Transverse colon (tissue), 4 donors: Measurements from ENCODE around the gene MEX3C. TPM values are rescaled to one million over a fixed set of nuclear protein-coding genes. Genes with fewer than 3 reads are reported as not detected.

Experiments
- DNase-seq: peaks from one replicate; pipeline ENCODE4 v3.0.0-alpha.2; 2019
- H3K27ac ChIP-seq, 4 donors: fragments of 200-600 bp; sonication (generic); 2 replicates each; pipeline ENCODE4 v1.5.1; 2016 to 2018; ENCODE audit warnings: inconsistent platforms in 4 of 4
- H3K27me3 ChIP-seq: fragments of 200-600 bp; sonication (generic); 2 replicates; pipeline ENCODE4 v1.5.1; 2017; ENCODE audit warnings: inconsistent platforms
- H3K36me3 ChIP-seq, 4 donors: fragments of 200-600 bp; sonication (generic); 2 replicates each; pipeline ENCODE4 v1.5.1; 2017 to 2019; ENCODE audit warnings: inconsistent platforms in 4 of 4
- H3K4me1 ChIP-seq, 4 donors: fragments of 200-600 bp; sonication (generic); 2 replicates each; pipeline ENCODE4 v1.5.1; 2017 to 2020; ENCODE audit warnings: inconsistent platforms in 4 of 4
- H3K4me3 ChIP-seq, 4 donors: fragments of 200-600 bp; sonication (generic); 1 replicate in 1 of 4; 2 replicates in 3 of 4; pipeline versions ENCODE4 v1.5.1 to v1.6.1; 2017 to 2019; ENCODE audit warnings: inconsistent platforms in 4 of 4
- H3K9me3 ChIP-seq, 2 donors: fragments of 200-600 bp; sonication (generic); 2 replicates each; pipeline ENCODE4 v1.5.1; 2017 to 2019; ENCODE audit warnings: inconsistent platforms in 2 of 2
- EP300 ChIP-seq: sonication (generic); formaldehyde crosslinking; IDR thresholded peaks from one replicate; pipeline ENCODE4 v1.6.1; 2017; ENCODE audit warnings: antibody characterized with exemption, low read depth
- POLR2A ChIP-seq: fragments of 450-650 bp; IDR thresholded peaks from one replicate; pipeline ENCODE4 v1.6.1; 2016; ENCODE audit warnings: antibody characterized with exemption, mild to moderate bottlenecking, moderate library complexity
- POLR2AphosphoS5 ChIP-seq, 3 donors: sonication (generic); formaldehyde crosslinking; IDR thresholded peaks; one replicate each; pipeline ENCODE4 v1.6.1; 2016; ENCODE audit warnings: antibody characterized with exemption in 3 of 3
- WGBS, 2 donors: methylation state at CpG; one replicate each; pipeline ENCODE4 v1.1.5; 2018; ENCODE audit warnings: low coverage in 1 of 2; 5-methylcytosine and 5-hydroxymethylcytosine counted together
- in situ Hi-C, 4 donors: fragments of 200-750 bp; cut with MboI; loops; one replicate each; pipeline versions ENCODE4 v1.15.0 to v1.15.1; 2017; ENCODE audit warnings: low sequenced_read_pairs in 3 of 4, low pct_ligation_motif_present in 1 of 4, low pct_unique_long_range_greater_than_20kb in 1 of 4
- intact Hi-C: fragments of 100-400 bp; cut with DNase I; formaldehyde crosslinking; loops from one replicate; pipeline ENCODE4 v1.15.1; 2023; ENCODE audit warnings: low total_unique reads
- total RNA-seq, 4 donors: library from RNA; depleted of rRNA; stranded (reverse); fragments of >200 nt; gene quantifications; one replicate each; pipeline ENCODE4 v1.1.0, GENCODE V29; 2016
- TF ChIP-seq, protein P1 (sequence below), 5 experiments: fragments of 200-600 bp in 3 of 5; fragments of 450-650 bp in 2 of 5; sonication (generic) in 3 of 5; IDR thresholded peaks; 1 replicate in 2 of 5; 2 replicates in 3 of 5; pipeline ENCODE4 v1.5.1; 2016 to 2017; ENCODE audit warnings: antibody characterized with exemption in 5 of 5, inconsistent platforms in 3 of 5, mild to moderate bottlenecking in 2 of 5, moderate library complexity in 1 of 5

The MEX3C gene
- total RNA-seq, 4 donors from 2014 or later = 11.3 to 27.8 (median 24.2) TPM

DNA sequence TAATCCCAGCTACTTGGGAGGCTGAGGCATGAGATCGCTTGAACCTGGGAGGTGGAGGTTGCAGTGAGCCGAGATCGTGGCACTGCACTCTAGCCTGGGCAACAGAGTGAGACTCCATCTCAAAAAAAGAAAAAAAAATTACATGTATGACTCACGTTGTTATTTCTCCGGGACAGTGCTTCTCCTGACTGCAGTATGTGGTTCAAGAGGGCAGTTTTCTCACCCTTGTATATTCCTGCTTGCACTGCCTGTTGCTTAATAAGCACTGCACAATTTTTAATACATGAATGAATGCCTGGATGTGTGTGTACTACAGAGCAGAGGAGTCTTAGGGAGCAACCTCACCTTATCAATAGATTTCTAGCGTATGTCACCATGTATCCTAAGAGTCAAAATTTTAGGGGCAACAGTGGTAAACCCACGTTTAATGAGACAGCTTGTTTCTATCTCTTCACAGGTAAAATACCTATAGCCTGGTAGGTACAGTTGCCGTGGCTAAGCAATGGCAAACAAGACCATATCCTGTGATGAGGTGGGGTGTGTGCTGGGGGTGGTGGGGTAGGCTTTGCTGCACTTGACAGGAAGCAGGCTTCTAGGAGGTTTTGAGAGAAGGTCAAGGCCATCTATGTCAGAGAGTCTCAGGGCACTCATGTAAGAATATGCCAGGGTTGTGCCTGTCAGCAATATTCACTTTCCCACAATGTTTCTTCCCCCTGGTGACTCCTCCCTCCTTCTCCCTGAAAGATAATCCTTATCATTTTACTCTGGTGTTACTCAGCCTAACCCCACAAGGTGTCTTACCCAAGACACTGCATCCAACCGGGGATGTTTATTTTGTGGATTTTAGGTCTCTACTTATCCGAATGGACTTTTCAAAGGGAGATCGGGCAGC is 36.9 kb upstream of the MEX3C start:
- Histone ChIP-seq H3K36me3 (no peaks in the 10 kb centered on the region), H3K4me3 (no peak overlapping the region), H3K9me3 (no peaks in the 10 kb centered on the region), H3K27ac (no peak overlapping the region), H3K27me3 (no peaks in the 10 kb centered on the region), H3K4me1 (no peaks in the 10 kb centered on the region)
- DNase-seq = no peak
- intact Hi-C loops = no loop called here
- TF ChIP-seq, protein P1, sequence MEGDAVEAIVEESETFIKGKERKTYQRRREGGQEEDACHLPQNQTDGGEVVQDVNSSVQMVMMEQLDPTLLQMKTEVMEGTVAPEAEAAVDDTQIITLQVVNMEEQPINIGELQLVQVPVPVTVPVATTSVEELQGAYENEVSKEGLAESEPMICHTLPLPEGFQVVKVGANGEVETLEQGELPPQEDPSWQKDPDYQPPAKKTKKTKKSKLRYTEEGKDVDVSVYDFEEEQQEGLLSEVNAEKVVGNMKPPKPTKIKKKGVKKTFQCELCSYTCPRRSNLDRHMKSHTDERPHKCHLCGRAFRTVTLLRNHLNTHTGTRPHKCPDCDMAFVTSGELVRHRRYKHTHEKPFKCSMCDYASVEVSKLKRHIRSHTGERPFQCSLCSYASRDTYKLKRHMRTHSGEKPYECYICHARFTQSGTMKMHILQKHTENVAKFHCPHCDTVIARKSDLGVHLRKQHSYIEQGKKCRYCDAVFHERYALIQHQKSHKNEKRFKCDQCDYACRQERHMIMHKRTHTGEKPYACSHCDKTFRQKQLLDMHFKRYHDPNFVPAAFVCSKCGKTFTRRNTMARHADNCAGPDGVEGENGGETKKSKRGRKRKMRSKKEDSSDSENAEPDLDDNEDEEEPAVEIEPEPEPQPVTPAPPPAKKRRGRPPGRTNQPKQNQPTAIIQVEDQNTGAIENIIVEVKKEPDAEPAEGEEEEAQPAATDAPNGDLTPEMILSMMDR (IDR thresholded peaks at IDR 0.05) = no peak
- TF ChIP-seq POLR2AphosphoS5 (IDR thresholded peaks at IDR 0.05) (no peak), EP300 (no peak), POLR2A (no peak)
- WGBS, 2 donors = 74 to 88% methylated on average over 7 to 11 of the region's 11 CpGs
- in situ Hi-C loops = no loop called here

DNA sequence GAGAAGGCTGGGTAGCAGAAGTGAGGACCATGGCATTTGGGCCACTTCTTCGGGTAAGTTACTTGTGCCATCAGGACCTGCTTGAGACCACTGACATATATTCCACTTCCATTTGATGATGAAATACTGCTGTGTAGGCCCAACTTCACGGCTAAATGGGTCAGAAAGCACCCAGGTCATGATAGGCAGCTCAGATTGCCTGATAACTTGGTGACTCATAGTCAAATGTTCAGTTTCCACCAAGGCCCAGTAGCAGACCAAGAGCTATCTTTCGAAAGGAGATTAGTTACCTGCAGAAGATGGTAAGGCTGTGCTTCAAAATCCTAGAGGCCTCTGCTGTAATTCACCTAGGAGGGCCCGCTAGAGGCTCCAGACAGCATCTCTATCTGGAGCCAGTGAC is 31.8 kb upstream of the MEX3C start:
- in situ Hi-C loops = no loop called here
- Histone ChIP-seq H3K36me3 (no peaks in the 10 kb centered on the region), H3K27me3 (no peaks in the 10 kb centered on the region), H3K9me3 (no peaks in the 10 kb centered on the region), H3K4me3 (no peak overlapping the region), H3K4me1 (no peaks in the 10 kb centered on the region), H3K27ac (no peak overlapping the region)
- no peak for TF ChIP-seq POLR2AphosphoS5 (IDR thresholded peaks at IDR 0.05)
- DNase-seq = no peak
- 85% methylated on average over 4 of the region's 4 CpGs; no CpG with 5 or more reads in 1 of the 2 donors for WGBS, 2 donors
- intact Hi-C loops = no loop called here

DNA sequence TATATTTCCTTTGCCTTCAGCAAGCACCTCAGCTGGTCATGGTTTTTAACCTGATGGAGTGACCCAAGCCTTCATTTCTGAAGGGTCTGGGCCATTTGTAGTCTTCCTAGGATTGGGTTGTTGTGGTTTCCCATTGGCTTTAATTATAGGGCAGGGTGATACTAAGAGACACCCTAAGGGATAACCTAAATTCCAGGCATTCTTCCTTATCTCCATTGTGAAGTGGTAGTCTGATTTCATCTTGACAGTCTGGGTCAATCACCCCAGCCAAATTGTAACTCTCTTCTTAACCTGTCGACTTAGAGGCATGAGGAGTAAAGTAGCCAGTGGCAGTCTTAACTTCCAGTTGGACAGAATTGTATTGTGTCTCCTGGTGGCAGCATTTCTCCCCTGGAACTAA is 30.2 kb upstream of the MEX3C start:
- no peaks in the 10 kb centered on the region for H3K36me3 ChIP-seq

DNA sequence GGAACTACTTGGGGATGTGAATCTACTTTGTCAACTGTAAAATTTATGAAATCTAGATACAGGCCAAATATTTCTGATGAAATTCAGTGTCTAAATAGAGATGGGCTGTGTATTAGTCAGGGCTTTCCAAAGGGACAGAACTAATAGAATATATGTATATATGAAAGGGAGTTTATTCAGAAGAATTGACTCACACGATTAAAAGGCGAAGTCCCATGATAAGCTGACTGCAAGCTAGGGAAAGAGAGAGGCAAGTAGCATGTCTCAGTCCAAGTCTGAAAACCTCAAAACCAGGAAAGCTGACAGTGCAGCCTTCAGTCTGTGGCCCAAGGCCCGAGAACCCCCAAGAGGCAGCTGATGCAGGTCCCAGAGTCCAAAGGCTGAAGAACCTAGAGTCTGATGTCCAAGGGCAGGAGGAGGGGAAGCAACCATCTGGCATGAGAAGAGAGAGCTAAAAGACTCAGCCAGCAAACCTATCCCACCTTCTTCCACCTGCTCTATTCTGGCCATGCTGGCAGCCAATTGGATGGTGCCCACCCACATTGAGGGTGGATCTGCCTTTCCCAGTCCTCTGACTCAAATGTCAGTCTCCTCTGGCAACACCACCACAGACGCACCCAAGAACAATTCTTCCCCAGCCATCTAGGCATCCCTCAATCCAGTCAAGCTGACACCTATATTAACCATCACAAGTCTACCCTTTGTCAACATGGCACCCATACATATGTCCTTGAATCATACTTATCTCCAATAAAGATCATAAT is 29.3 kb upstream of the MEX3C start:
- Histone ChIP-seq H3K4me3 (no peak overlapping the region), H3K27me3 (no peaks in the 10 kb centered on the region), H3K9me3 (no peaks in the 10 kb centered on the region), H3K27ac (no peak overlapping the region), H3K4me1 (no peaks in the 10 kb centered on the region), H3K36me3 (no peaks in the 10 kb centered on the region)
- DNase-seq = no peak
- TF ChIP-seq, protein P1 (IDR thresholded peaks at IDR 0.05) = no peak
- TF ChIP-seq POLR2AphosphoS5 (IDR thresholded peaks at IDR 0.05) (no peak), EP300 (no peak), POLR2A (no peak)
- intact Hi-C loops = no loop called here
- 88 to 91% methylated on average over 2 to 4 of the region's 4 CpGs for WGBS, 2 donors
- in situ Hi-C loops = no loop called here

More for the DNA sequence above, 30.2 kb upstream of the MEX3C start:
- in situ Hi-C loops (no loop called here), intact Hi-C loops (no loop called here)
- Histone ChIP-seq H3K27ac (no peak overlapping the region), H3K27me3 (no peaks in the 10 kb centered on the region), H3K4me1 (no peaks in the 10 kb centered on the region), H3K9me3 (no peaks in the 10 kb centered on the region), H3K4me3 (no peak overlapping the region)
- no peak for DNase-seq
- 64% methylated on average over 1 of the region's 1 CpG; no CpG with 5 or more reads in 1 of the 2 donors for WGBS, 2 donors
- TF ChIP-seq, protein P1 (IDR thresholded peaks at IDR 0.05) = no peak
- TF ChIP-seq EP300 (no peak), POLR2A (no peak), POLR2AphosphoS5 (IDR thresholded peaks at IDR 0.05) (no peak)
